Melanocyte of skin (primary cell): ENCODE data around the gene EPB41L3. TPM values are rescaled to one million over a fixed set of nuclear protein-coding genes. Genes with fewer than 3 reads are reported as not detected.

ENCODE experiments used
- total RNA-seq, 2 donors: library from RNA; depleted of rRNA; stranded (reverse); fragments of >200 nt; gene quantifications; 2 replicates each; pipeline ENCODE4 v1.2.3, GENCODE V29; 2012

EPB41L3 gene
- 100 to 1,000 TPM; 159 to 167 TPM for total RNA-seq

GRCh38 chr18:5543773-5544389 is at the start of gene EPB41L3:
Gene EPB41L3 (minus strand): TSS chr18:5543997. CDS start chr18:5489183, 54,814 bp downstream.

Other genes with a start within 250 kb of the EPB41L3 start
- 10 to 100 TPM; 13.3 to 13.8 TPM for gene ZBTB14, start 248.3 kb downstream of the EPB41L3 start, total RNA-seq